GM12873 (cell line): ENCODE results near the gene TCEANC.
A peak's percentile ranks its signal among the peaks of the same experiment; 100 is the strongest.

ENCODE experiments used
- TF ChIP-seq, protein P1 (sequence below): IDR thresholded peaks from 2 replicates; pipeline ENCODE4 v1.5.1; 2012; ENCODE audit warnings: low read depth, mild to moderate bottlenecking, moderate library complexity, low read length, control low read depth; ENCODE audit not compliant: insufficient read depth; ENCODE audit errors: missing control alignments

The TCEANC gene

GRCh38 chrX:13627306-13627705, 25.6 kb upstream of the TCEANC start:
- TF ChIP-seq, protein P1, sequence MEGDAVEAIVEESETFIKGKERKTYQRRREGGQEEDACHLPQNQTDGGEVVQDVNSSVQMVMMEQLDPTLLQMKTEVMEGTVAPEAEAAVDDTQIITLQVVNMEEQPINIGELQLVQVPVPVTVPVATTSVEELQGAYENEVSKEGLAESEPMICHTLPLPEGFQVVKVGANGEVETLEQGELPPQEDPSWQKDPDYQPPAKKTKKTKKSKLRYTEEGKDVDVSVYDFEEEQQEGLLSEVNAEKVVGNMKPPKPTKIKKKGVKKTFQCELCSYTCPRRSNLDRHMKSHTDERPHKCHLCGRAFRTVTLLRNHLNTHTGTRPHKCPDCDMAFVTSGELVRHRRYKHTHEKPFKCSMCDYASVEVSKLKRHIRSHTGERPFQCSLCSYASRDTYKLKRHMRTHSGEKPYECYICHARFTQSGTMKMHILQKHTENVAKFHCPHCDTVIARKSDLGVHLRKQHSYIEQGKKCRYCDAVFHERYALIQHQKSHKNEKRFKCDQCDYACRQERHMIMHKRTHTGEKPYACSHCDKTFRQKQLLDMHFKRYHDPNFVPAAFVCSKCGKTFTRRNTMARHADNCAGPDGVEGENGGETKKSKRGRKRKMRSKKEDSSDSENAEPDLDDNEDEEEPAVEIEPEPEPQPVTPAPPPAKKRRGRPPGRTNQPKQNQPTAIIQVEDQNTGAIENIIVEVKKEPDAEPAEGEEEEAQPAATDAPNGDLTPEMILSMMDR: no peak

DNA sequence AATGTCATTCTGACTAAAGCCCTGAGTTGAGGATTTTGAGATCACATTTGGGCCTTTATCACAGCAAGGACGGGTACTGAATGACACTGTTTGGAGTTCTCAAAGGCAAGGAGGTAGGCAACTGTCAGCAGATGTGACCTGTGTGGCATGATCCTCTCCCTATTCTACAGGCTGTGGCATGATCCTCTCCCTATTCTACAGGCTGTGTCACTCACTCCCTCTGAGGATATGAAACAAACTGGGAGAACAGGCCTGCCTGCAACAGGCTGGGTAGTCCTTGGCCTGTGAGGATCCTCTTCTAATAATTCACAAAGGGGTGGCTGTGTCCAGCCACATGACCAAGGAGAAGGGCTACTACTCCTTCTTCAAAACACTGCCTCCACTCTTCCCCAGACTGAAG, 14.9 kb upstream of the TCEANC start:
- TF ChIP-seq, protein P1: no peak

GRCh38 chrX:13638826-13639225, 14.1 kb upstream of the TCEANC start:
- TF ChIP-seq, protein P1: no peak

DNA sequence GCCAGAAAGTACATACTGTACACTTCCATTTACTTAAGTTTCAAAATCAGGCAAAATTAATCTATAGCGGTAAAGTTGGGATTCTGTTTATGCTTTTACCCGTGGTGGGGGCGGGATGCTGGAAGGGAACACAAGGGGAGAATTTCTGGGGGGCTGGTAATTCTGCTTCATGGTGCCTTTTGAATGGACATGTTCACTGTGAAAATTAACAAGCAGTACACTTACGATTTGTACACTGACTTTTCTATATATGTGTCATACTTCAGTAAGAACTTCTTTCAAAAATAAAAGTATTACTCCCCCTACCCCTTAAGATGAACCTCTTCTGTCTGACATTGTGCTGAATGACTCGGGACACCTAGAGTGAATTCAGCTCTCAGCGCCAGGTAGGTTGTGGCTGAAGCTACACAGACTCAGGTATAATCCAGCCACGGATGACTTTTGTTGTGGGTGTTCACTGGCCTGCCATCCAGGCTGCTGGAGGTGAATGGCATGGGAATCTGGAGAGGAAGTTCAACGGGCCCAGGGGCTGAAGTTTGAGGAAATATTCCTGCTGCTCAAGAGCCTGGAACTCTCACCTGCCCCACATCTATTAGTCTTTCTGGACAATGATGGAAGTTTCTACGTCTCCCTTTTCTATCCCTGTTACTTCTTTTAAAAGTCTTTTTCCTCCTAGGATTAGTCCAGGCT, 7.3 kb upstream of the TCEANC start:
- TF ChIP-seq, protein P1: no peak

- TF ChIP-seq, protein P1: peak; percentile 79
Measured at GRCh38 chrX:13646154-13646549, 6.8 kb upstream of the TCEANC start.

DNA sequence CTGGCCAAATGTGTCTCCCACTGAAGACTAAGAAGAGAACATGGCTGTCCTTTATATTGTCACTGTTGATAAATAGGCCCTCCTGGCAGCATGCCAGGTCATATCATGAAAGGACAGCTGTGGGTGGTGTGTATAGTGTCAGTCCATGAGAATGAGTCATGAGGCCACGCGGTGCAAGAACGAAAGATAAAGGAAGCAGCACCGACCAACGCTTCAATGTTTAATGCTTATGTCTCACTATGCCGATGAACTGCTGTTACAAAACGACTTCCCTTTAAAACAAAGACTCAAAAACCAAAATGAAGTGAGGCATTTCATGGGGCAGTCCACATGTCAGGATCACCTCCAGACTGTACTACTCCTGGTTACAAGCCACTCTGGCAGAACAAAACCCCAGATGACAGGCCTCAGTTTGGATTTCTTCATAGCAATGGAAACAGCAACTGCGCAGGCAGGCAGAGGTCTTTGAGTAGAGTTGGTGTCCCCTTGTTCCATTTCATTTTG, 5.2 kb upstream of the TCEANC start:
- TF ChIP-seq, protein P1: no peak

DNA sequence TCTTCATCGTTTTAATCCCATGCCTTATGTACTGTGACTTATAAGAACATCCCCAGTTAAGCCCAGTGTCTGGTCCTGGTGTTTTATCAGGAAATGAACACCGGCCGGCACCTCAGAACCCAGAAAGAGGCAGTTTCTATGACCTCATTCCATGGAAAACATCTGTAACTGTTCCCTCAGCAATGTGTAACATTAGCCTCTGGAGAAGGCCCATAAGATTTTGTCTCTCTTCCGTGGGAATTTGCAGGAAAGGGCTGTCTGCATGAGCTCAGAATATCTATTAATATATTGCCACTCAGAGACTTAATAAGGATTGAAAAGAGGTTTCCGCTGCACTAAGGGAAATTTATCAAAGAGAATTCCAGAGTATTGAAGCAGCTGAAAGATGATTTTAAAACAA, 3.1 kb upstream of the TCEANC start:
- TF ChIP-seq, protein P1: no peak
